Skeletal muscle tissue (tissue), 4 donors: Measurements from ENCODE around the gene RPL10. TPM values are rescaled to one million over a fixed set of nuclear protein-coding genes. Genes with fewer than 3 reads are reported as not detected.

Source experiments
- H3K27ac ChIP-seq: one replicate; pipeline ENCODE4 v1.7.0; 2013; ENCODE audit warnings: mild to moderate bottlenecking, low read depth, low read length, inconsistent platforms
- H3K27me3 ChIP-seq, 3 donors: one replicate each; pipeline ENCODE4 v1.7.0; 2013; ENCODE audit warnings: low read length in 3 of 3; ENCODE audit not compliant: control insufficient read depth in 3 of 3, insufficient read depth in 3 of 3
- H3K36me3 ChIP-seq, 3 donors: one replicate each; pipeline ENCODE4 v1.7.0; 2013; ENCODE audit warnings: low read length in 3 of 3; ENCODE audit not compliant: control insufficient read depth in 3 of 3, insufficient read depth in 3 of 3
- H3K4me1 ChIP-seq, 3 donors: one replicate each; pipeline ENCODE4 v1.7.0; 2013; ENCODE audit warnings: low read length in 3 of 3, mild to moderate bottlenecking in 3 of 3; ENCODE audit not compliant: control insufficient read depth in 3 of 3, insufficient read depth in 3 of 3
- H3K4me3 ChIP-seq, 3 donors: one replicate each; pipeline ENCODE4 v1.7.0; 2013; ENCODE audit warnings: low read length in 3 of 3
- H3K9ac ChIP-seq, 3 donors: one replicate each; pipeline ENCODE4 v1.7.0; 2013; ENCODE audit warnings: low read length in 3 of 3, mild to moderate bottlenecking in 3 of 3, moderate library complexity in 2 of 3, low read depth in 1 of 3
- H3K9me3 ChIP-seq, 3 donors: one replicate each; pipeline ENCODE4 v1.7.0; 2013; ENCODE audit warnings: low read length in 3 of 3; ENCODE audit not compliant: control insufficient read depth in 3 of 3
- total RNA-seq: library from RNA; depleted of rRNA; stranded (reverse); fragments of >200 nt; gene quantifications from one replicate; pipeline ENCODE4 v1.2.3, GENCODE V29; 2014
- donor health status: Osteomylitis.

RPL10 gene
- total RNA-seq, 1 donor from 2014 or later = 4,963 TPM

DNA sequence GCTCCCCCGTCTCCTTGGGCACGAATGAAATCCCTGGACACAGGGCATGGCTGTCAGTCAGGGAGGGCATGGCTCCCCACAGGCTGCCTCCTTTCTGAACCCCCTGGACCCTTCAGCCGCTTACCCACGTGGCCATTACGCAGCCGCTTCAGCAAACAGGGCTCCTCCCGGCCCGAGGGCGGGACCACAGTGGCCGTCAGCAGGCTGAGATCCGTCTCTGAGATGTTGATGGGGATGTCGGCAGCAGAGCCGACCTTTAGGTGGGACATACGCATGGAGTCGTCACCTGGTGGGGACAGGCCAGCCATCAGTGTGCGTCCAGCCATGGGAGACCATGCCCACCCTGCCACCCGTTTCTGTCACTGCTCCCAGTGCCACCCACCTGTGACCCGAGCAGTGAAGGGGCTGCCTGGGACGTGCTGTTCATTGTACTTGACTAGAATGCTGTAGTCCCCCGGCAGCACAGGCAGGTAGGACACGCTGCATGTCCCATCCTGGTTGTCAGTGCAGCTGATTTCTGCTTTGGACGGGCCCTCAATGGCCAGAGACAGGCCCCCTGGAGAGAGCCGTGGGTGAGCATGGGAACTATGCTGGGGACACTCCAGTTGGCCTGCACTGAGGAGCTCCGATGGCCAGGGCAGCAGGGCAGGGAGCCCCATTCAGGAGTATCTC lies 44.9 kb upstream of the RPL10 start:
- H3K9me3 ChIP-seq = no peaks in the 10 kb centered on the region
- H3K4me3 ChIP-seq = no peak overlapping the region
- no peak overlapping the region for H3K27ac ChIP-seq
- peaks cover 14 to 24% (median 16%) of the 10 kb centered on the region in 3 donors for H3K36me3 ChIP-seq
- no peaks in the 10 kb centered on the region for H3K27me3 ChIP-seq
- H3K4me1 ChIP-seq = no peaks in the 10 kb centered on the region
- H3K9ac ChIP-seq = no peak overlapping the region

DNA sequence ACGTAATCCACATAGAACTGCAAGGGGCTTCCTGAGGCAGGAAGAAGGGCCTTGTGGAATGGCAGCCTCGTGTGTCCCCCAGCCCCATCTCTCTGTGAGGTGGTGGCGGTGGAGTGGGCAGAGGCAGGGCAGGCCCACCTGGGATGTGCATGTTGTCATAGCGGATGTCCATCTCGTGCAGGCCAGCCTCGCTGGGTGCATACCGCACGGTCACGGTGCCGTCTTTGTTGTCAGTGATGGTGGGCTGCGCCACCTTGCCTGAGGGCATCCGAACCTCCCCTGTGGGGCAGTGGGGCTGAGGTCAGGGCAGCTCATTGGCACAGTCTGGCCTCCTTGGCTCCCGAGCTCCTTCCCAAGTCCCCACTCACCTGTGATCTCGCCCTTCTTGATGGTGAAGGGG lies 44.2 kb upstream of the RPL10 start:
- peaks cover 18 to 29% (median 21%) of the 10 kb centered on the region in 3 donors for H3K36me3 ChIP-seq

DNA sequence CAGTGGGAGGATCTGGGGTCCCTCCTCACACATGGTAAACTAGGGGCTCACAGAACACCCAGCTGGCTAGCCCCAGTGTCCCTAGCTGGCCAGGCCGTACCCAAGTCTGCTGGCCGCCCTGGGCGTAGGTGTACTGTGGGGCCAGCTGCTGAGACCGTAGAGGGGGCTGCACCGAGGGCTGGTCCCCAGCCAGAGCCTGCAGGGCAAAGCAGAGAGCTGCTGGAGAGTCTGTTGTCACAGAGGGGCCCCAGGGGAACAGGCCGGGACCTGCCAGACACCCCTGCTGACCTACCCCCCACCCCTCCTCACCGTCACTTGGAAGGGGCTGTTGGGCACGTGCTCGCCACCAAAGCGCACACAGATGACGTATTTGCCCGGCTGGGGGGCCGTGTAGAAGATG lies 43.7 kb upstream of the RPL10 start:
- peaks cover 18 to 28% (median 24%) of the 10 kb centered on the region in 3 donors for H3K36me3 ChIP-seq
- H3K9ac ChIP-seq = no peak overlapping the region
- no peaks in the 10 kb centered on the region for H3K4me1 ChIP-seq
- H3K4me3 ChIP-seq = no peak overlapping the region
- H3K27me3 ChIP-seq = no peaks in the 10 kb centered on the region
- no peak overlapping the region for H3K27ac ChIP-seq
- no peaks in the 10 kb centered on the region for H3K9me3 ChIP-seq

More for the DNA sequence above, 44.2 kb upstream of the RPL10 start:
- Histone ChIP-seq H3K9me3 (no peaks in the 10 kb centered on the region), H3K4me1 (no peaks in the 10 kb centered on the region), H3K4me3 (no peak overlapping the region), H3K9ac (no peak overlapping the region), H3K27ac (no peak overlapping the region), H3K27me3 (no peaks in the 10 kb centered on the region)

DNA sequence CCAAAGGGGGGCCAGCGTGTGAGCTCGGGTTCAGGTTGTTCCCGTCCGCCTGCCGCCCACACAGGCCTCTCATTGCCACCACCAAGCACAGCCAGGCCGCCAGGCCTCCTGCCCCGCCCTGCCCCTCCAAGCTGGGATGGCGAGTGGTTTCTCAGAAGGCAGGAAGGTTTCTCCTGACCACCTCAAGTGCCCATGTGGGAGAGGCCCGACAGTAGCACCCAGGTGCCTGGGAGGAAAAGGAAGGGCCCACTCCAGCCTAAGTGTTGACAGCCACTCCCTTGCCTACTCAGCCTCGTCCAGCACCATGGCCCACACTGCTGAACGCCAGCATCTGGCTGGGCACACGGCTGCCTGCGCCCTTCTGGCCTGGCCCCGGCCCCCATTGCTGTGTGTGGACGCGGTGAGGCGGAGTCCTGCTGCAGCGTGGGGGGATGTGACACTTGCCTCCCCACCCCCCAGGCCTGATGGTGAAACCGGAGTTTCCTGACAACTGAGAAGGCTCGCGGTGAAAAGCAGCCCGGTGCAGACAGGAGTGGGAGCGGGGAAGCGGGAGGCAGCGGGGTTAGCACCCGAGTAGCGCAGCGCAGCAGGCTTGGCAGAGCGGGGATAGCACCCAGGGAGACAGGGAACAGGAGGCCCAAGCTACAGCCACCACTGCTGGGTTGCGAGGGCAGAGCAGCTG lies 42.9 kb upstream of the RPL10 start:
- H3K36me3 ChIP-seq = peaks cover 20 to 29% (median 24%) of the 10 kb centered on the region in 3 donors
- no peak overlapping the region for H3K27ac ChIP-seq
- H3K4me3 ChIP-seq = no peak overlapping the region
- H3K9me3 ChIP-seq = no peaks in the 10 kb centered on the region
- no peak overlapping the region for H3K9ac ChIP-seq
- no peaks in the 10 kb centered on the region for H3K27me3 ChIP-seq
- H3K4me1 ChIP-seq = no peaks in the 10 kb centered on the region

DNA sequence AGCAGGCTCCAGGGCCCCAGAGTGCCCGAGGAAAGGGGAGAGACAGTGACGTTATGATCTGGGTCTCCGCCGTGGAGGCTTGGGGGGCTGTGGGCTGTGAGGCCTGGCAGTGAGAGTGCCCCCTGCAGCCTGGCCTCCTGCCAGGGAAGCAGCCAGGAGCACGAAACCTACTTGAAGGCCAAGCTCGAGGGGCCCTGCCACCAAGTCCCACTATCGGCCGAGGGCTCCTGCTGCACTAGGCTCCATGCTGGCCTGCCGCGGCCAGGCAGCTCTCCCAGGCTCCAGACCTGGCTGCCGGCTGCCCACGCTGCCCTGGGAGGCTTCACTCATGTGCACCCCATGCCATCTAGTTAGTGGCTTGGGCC lies 42.4 kb upstream of the RPL10 start:
- H3K27ac ChIP-seq = no peak overlapping the region
- H3K9me3 ChIP-seq = no peaks in the 10 kb centered on the region
- H3K36me3 ChIP-seq = peaks cover 20 to 31% (median 24%) of the 10 kb centered on the region in 3 donors
- no peaks in the 10 kb centered on the region for H3K27me3 ChIP-seq
- H3K4me1 ChIP-seq = no peaks in the 10 kb centered on the region
- H3K9ac ChIP-seq = no peak overlapping the region
- H3K4me3 ChIP-seq = no peak overlapping the region

DNA sequence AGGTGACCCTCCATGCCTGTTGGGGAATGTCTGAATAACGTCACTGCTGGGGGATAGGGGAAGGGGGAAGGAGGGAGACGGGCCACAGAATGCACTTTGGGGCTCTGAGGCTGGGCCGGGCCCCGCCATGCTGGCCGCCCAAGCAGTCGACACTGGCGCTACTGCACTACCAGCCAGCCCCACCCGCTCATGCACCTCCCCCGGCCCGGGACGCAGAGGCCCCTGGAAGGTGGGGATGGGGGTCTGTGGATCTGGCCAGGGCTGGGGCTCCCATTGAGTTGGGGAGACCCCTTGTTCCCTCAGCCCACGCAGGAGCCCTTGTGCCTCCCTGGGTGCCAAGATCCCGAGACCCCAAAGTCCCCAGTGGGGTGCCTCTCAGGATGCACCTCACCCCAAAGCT lies 41.6 kb upstream of the RPL10 start:
- no peak overlapping the region for H3K4me3 ChIP-seq
- no peak overlapping the region for H3K9ac ChIP-seq
- H3K27ac ChIP-seq = no peak overlapping the region
- no peaks in the 10 kb centered on the region for H3K9me3 ChIP-seq
- H3K27me3 ChIP-seq = no peaks in the 10 kb centered on the region
- H3K4me1 ChIP-seq = no peaks in the 10 kb centered on the region
- H3K36me3 ChIP-seq = peaks cover 21 to 31% (median 27%) of the 10 kb centered on the region in 3 donors

DNA sequence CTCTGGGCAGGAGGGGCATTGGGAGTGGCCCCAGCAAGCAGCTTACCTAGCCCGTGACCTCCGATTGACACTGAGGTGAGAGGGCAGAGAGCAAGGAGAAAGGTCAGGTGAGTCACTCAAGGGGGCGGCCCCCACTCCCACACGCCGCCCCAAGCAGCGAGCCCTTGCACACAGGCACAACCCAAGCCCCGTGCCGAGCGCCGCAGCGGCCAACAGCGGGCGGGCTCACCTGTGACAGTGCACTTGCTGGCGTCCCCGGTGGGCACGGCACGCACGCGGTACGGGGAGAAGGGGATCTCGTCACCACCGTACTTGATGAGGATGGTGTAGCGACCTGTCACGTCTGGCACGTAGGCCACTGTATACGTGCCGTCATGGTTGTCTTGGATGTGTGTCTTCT lies 41.0 kb upstream of the RPL10 start:
- Histone ChIP-seq H3K27me3 (no peaks in the 10 kb centered on the region), H3K36me3 (peaks cover 22 to 37% (median 30%) of the 10 kb centered on the region in 3 donors), H3K9me3 (no peaks in the 10 kb centered on the region), H3K27ac (no peak overlapping the region), H3K4me3 (no peak overlapping the region), H3K4me1 (no peaks in the 10 kb centered on the region), H3K9ac (no peak overlapping the region)

DNA sequence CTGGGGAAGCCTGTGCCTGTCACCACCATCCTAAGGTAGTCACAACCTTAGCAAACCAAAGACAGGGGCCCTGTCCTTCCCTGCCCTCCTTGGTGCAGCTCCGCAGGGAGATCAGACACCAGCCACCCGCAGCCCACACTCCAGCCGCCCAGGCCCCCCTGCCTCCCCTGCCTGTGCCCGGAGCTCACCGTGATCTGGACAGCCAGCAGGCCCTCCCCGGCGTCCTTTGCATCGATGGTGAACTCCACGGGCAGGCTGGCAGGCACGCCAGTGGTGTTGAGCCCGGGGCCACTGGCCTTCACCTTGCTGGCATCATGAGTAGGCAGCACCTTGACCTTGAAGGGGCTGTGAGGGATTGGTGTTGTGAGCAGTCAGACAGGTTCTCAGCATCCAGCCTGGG lies 40.2 kb upstream of the RPL10 start:
- no peak overlapping the region for H3K9ac ChIP-seq
- H3K27ac ChIP-seq = no peak overlapping the region
- H3K36me3 ChIP-seq = peaks cover 19 to 36% (median 36%) of the 10 kb centered on the region in 3 donors

DNA sequence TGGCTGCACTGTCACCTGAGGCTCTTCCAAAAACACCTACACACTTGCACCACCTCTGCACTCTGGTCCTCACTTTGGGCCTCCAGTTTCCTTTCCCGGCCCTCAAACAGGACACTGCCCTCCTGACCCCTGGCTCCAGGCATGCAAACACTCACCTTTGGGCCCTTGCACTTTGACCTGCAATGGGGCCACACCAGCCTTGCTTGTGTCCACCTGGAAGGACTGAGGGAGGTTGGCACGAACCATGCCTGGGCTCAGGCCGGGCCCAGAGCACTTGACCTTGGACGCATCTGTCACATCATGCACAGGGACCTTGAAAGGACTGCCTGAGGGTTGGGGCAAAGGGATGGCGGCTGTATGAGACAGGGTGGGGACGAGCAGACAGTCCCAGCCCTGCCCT lies 39.3 kb upstream of the RPL10 start:
- peaks cover 16 to 33% (median 31%) of the 10 kb centered on the region in 3 donors for H3K36me3 ChIP-seq
- no peaks in the 10 kb centered on the region for H3K9me3 ChIP-seq
- H3K4me1 ChIP-seq = no peaks in the 10 kb centered on the region
- no peak overlapping the region for H3K9ac ChIP-seq
- no peak overlapping the region for H3K27ac ChIP-seq
- no peak overlapping the region for H3K4me3 ChIP-seq
- H3K27me3 ChIP-seq = no peaks in the 10 kb centered on the region

More for the DNA sequence above, 40.2 kb upstream of the RPL10 start:
- Histone ChIP-seq H3K4me1 (no peaks in the 10 kb centered on the region), H3K4me3 (no peak overlapping the region), H3K9me3 (no peaks in the 10 kb centered on the region), H3K27me3 (no peaks in the 10 kb centered on the region)

DNA sequence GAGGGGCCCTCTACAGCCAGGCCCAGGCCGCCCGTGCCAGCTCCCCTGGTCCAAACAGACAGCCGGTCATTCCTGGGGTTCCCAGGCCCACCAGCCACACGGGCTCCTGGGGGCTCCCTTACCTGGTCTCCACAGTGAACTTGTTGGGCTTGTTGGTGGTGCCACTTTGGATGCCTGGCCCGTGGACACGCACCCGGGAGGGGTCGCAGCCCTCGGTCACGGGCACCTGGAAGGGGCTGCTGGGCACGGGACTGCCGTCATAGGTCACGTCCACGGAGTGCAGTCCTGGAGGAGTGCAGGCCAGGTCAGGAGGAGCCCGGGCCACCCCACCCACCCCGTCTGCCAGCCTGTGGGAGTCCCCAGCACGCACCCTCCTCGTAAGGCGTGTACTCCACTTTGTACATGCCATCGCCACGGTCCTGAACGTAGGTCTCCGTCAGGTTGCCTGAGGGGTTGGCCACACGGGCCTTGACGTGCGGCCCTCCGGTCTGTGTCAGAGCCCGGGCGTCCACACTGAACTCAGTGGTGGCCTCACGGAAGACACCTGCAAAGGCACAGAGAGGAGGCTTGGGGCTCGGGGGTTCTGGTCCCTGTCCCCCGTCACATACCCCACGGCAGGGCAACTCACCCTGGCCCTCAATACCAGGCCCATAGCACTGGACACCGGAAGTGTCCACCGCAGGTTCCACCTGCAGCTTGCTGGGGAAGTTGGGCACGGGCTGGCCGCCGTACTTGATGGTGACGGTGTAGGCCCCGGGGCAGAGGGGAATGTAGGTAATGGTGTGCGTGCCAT lies 38.6 kb upstream of the RPL10 start:
- H3K9me3 ChIP-seq = no peaks in the 10 kb centered on the region
- no peak overlapping the region for H3K27ac ChIP-seq
- H3K36me3 ChIP-seq = peaks cover 16 to 36% (median 27%) of the 10 kb centered on the region in 3 donors
- H3K4me3 ChIP-seq = no peak overlapping the region
- no peak overlapping the region for H3K9ac ChIP-seq
- H3K27me3 ChIP-seq = no peaks in the 10 kb centered on the region
- no peaks in the 10 kb centered on the region for H3K4me1 ChIP-seq
